Stimulated activated CD4-positive, alpha-beta T cell treated with anti-CD3 and anti-CD28 coated beads, Interleukin-4, amount 100 ng/mL, for 24 hours (primary cell): ENCODE data around the gene FBN1.

Source experiments
- DNase-seq: peaks from one replicate; pipeline ENCODE4 v3.0.0-alpha.2; 2020

Gene FBN1

GRCh38 chr15:48501208-48501607 is 144.3 kb downstream of the FBN1 start:
- no peak for DNase-seq

GRCh38 chr15:48500595-48500994 is 144.9 kb downstream of the FBN1 start:
- no peak for DNase-seq

GRCh38 chr15:48499978-48500377 is 145.5 kb downstream of the FBN1 start:
- DNase-seq, result no peak

- DNase-seq, result no peak
Observed at GRCh38 chr15:48498828-48499227, 146.7 kb downstream of the FBN1 start.

- no peak for DNase-seq
Observed at GRCh38 chr15:48494631-48495030, 150.9 kb downstream of the FBN1 start.

- no peak for DNase-seq
Observed at GRCh38 chr15:48493763-48494225, 151.7 kb downstream of the FBN1 start.

- no peak for DNase-seq
Observed at GRCh38 chr15:48493084-48493762, 152.3 kb downstream of the FBN1 start.

- DNase-seq, result no peak
Observed at GRCh38 chr15:48486228-48486627, 159.3 kb downstream of the FBN1 start.

- DNase-seq, result no peak
Observed at GRCh38 chr15:48481802-48482201, 163.7 kb downstream of the FBN1 start.

GRCh38 chr15:48479751-48480150 is 165.8 kb downstream of the FBN1 start:
- DNase-seq, result no peak

GRCh38 chr15:48478581-48478980 is 166.9 kb downstream of the FBN1 start:
- no peak for DNase-seq

- no peak for DNase-seq
Observed at GRCh38 chr15:48477795-48478360, 167.6 kb downstream of the FBN1 start.

GRCh38 chr15:48475600-48476395 is 169.7 kb downstream of the FBN1 start:
- DNase-seq, result no peak

- no peak for DNase-seq
Observed at GRCh38 chr15:48473667-48474066, 171.8 kb downstream of the FBN1 start.

- no peak for DNase-seq
Observed at GRCh38 chr15:48472756-48473155, 172.8 kb downstream of the FBN1 start.

GRCh38 chr15:48471073-48471472 is 174.4 kb downstream of the FBN1 start:
- DNase-seq, result no peak

- DNase-seq, result no peak
Observed at GRCh38 chr15:48470096-48470495, 175.4 kb downstream of the FBN1 start.

GRCh38 chr15:48469681-48470080 is 175.8 kb downstream of the FBN1 start:
- DNase-seq, result no peak

GRCh38 chr15:48469271-48469670 is 176.2 kb downstream of the FBN1 start:
- no peak for DNase-seq

GRCh38 chr15:48467801-48468200 is 177.7 kb downstream of the FBN1 start:
- no peak for DNase-seq

GRCh38 chr15:48466820-48467219 is 178.7 kb downstream of the FBN1 start:
- DNase-seq, result no peak

GRCh38 chr15:48466079-48466478 is 179.4 kb downstream of the FBN1 start:
- DNase-seq, result no peak

- no peak for DNase-seq
Observed at GRCh38 chr15:48465410-48465809, 180.1 kb downstream of the FBN1 start.

- DNase-seq, result no peak
Observed at GRCh38 chr15:48463366-48463880, 182.1 kb downstream of the FBN1 start.
